Esophagus (tissue), 2 donors: ENCODE measurements around the gene NEU2. TPM values are rescaled to one million over a fixed set of nuclear protein-coding genes. Genes with fewer than 3 reads are reported as not detected.
A peak's percentile ranks its signal among the peaks of the same experiment; 100 is the strongest.
"Not testable (repeated sequence)": the region's sequence is repeated elsewhere in the genome, so short reads cannot be mapped to it uniquely, and the experiment has no call there.

Experiments used
- H3K27ac ChIP-seq, 2 donors: one replicate each; pipeline ENCODE4 v1.5.1; 2013; ENCODE audit warnings: low read depth in 2 of 2, mild to moderate bottlenecking in 2 of 2, inconsistent platforms in 1 of 2, low read length in 1 of 2, moderate library complexity in 1 of 2
- H3K27me3 ChIP-seq, 2 donors: one replicate each; pipeline ENCODE4 v1.6.1; 2013; ENCODE audit warnings: low read length in 2 of 2, control low read depth in 1 of 2, mild to moderate bottlenecking in 1 of 2; ENCODE audit not compliant: insufficient read depth in 2 of 2, control insufficient read depth in 1 of 2
- H3K36me3 ChIP-seq, 2 donors: one replicate each; pipeline ENCODE4 v1.6.1; 2013; ENCODE audit warnings: low read length in 1 of 2; ENCODE audit not compliant: control insufficient read depth in 2 of 2, insufficient read depth in 2 of 2
- H3K4me1 ChIP-seq, 2 donors: one replicate each; pipeline ENCODE4 v1.6.1; 2013; ENCODE audit warnings: low read length in 1 of 2; ENCODE audit not compliant: control insufficient read depth in 2 of 2, insufficient read depth in 2 of 2
- H3K4me3 ChIP-seq, 2 donors: one replicate each; pipeline ENCODE4 v1.5.1; 2013; ENCODE audit warnings: low read length in 2 of 2, mild to moderate bottlenecking in 2 of 2, low read depth in 1 of 2, moderate library complexity in 1 of 2
- H3K9me3 ChIP-seq, 2 donors: one replicate each; pipeline ENCODE4 v1.6.1; 2013; ENCODE audit warnings: mild to moderate bottlenecking in 2 of 2, low read depth in 1 of 2, low read length in 1 of 2, moderate library complexity in 1 of 2; ENCODE audit not compliant: control insufficient read depth in 2 of 2, insufficient read depth in 1 of 2
- WGBS, 2 donors: extraction: QIAGEN DNeasy Blood & Tissue Kit; methylation state at CpG; one replicate each; pipeline ENCODE4 v1.1.7; 2013; 5-methylcytosine and 5-hydroxymethylcytosine counted together
- polyA plus RNA-seq, 2 donors: library from polyadenylated mRNA; stranded (reverse); fragments of 200-250 nt; gene quantifications; one replicate each; pipeline ENCODE4 v1.2.3, GENCODE V29; 2013
- donor health status: healthy with polysubstance abuse.
- donor health status: Bipolar disorder and iron deficiency.

Gene NEU2
- polyA plus RNA-seq, 2 donors: not detected

DNA sequence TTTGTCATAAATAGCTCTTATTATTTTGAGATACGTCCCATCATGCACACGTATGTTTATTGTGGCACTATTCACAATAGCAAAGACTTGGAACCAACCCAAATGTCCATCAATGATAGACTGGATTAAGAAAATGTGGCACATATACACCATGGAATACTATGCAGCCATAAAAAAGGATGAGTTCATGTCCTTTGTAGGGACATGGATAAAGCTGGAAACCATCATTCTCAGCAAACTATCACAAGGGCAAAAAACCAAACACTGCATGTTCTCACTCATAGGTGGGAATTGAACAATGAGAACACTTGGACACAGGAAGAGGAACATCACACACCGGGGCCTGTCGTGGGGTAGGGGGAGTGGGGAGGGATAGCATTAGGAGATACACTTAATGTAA lies 12.9 kb upstream of the NEU2 start:
- H3K4me1 ChIP-seq, H3K27me3 ChIP-seq, H3K27ac ChIP-seq, H3K4me3 ChIP-seq, H3K36me3 ChIP-seq, H3K9me3 ChIP-seq: not testable (repeated sequence)
- 88 to 95% methylated on average over 4 of the region's 4 CpGs for WGBS, 2 donors

DNA sequence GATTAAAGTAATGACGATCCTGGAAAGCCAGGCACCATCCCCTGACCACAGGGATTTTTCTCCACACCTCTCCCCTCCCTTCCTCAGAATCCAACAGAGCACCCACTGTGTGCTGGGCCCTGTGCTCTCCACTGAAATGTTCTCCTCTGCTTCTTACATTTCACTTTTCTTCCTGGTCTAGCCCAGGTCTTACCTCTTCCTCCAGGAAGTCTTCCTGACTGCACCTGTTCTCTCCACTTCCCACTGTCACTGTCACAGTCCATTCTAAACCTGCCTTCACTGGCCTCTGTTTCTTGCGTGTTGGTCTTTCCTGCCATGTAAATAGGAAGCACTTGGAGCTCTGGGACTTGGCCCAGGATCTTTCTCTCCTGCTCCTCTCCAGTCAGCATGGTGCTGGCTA lies 12.0 kb upstream of the NEU2 start:
- Histone ChIP-seq H3K36me3 (no peaks in the 10 kb centered on the region), H3K9me3 (no peaks in the 10 kb centered on the region), H3K4me1 (peaks cover 0 to 9% of the 10 kb centered on the region in 2 donors), H3K27me3 (no peaks in the 10 kb centered on the region), H3K4me3 (no peak overlapping the region), H3K27ac (peak overlapping the region in 1 of 2 donors; percentile 66)
- 78 to 85% methylated on average over 2 of the region's 2 CpGs for WGBS, 2 donors

DNA sequence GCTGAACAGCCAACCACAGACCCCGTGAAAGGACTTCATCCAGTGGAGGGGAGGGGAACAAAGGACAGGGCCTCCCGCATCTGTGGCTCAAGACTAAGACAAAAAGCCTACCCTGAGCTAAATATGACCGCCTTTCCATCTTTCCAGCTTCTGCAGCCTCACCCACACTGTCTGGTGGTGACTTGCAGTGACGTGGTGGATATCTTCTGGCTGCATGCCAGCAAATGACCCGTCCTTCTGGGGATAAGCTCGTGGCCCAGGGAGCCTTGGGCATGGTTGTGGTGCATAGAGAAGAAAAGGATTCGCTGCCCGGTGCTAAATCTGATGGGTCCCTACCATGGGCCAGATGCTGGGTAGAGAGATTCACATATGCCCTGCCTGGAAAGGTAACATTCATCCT lies 10.7 kb upstream of the NEU2 start:
- 69 to 81% methylated on average over 8 of the region's 8 CpGs for WGBS, 2 donors
- H3K27me3 ChIP-seq: no peaks in the 10 kb centered on the region
- H3K9me3 ChIP-seq: no peaks in the 10 kb centered on the region
- H3K4me3 ChIP-seq: no peak overlapping the region
- H3K27ac ChIP-seq: peak overlapping the region in 1 of 2 donors; percentile 40
- H3K36me3 ChIP-seq: no peaks in the 10 kb centered on the region
- H3K4me1 ChIP-seq: peaks cover 0 to 9% of the 10 kb centered on the region in 2 donors

DNA sequence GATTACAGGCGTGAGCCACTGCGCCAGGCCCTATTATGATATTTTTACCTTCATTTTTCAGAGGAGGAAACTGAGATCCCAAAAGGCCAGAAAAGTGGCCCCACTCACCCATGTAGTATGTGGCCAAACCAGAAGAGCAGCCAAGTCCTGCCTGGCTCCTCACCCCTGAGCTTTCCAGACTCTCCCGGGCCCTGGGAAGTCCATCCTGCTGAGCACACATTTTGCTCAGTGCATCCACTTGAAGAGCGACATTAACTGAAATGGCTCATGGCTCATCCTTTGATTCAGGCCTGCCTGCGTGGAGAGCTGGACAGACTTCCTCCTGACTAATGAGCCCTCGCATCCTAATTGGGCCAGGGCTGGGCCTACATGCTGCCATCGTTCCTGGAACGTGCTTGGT lies 9.9 kb upstream of the NEU2 start:
- 76 to 87% methylated on average over 8 of the region's 8 CpGs for WGBS, 2 donors
- no peak overlapping the region for H3K4me3 ChIP-seq
- peaks cover 0 to 9% of the 10 kb centered on the region in 2 donors for H3K4me1 ChIP-seq
- no peaks in the 10 kb centered on the region for H3K9me3 ChIP-seq
- no peaks in the 10 kb centered on the region for H3K27me3 ChIP-seq
- H3K36me3 ChIP-seq: no peaks in the 10 kb centered on the region
- peak overlapping the region in 1 of 2 donors; percentile 44 for H3K27ac ChIP-seq

DNA sequence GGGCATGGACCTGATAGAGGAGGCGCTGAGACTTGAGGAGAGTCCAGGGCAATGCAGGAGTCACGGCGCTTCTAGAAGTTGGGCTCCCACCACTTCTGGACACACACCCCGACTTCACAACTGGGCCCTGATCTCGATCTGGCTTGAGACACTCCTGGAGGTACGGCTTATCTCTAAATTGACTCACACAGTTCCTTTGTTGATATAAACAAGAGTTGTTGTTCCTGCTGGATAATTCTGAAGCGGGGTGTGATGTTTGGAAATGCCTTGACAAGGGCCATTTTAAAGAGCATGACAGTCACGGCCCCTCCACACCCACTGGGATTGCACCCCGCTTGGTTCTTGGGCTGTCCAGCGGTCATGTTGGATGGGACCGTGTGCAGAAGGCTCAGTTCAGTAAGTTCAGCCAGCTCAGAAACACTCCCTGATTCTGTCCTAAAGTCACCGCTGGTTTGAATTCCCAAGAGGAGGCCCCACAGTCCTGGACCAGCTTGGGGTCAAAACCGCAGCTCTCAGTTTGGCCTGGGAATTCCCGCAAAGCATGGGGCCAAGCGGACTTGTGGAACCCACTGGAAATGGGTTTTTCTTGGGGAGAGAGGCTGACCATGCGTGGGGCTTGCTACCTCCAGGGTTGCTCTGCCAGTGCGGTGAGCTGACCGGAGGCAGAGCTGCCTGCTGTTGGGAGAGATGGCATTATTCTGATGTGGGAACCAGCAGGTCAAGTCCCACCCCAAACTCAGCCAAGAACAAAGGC lies 9.3 kb upstream of the NEU2 start:
- WGBS, 2 donors: 89 to 90% methylated on average over 18 of the region's 18 CpGs
- H3K4me3 ChIP-seq: no peak overlapping the region
- H3K36me3 ChIP-seq: no peaks in the 10 kb centered on the region
- H3K27ac ChIP-seq: peak overlapping the region in 1 of 2 donors; percentile 44
- no peaks in the 10 kb centered on the region for H3K27me3 ChIP-seq
- H3K9me3 ChIP-seq: no peaks in the 10 kb centered on the region
- peaks cover 0 to 9% of the 10 kb centered on the region in 2 donors for H3K4me1 ChIP-seq

DNA sequence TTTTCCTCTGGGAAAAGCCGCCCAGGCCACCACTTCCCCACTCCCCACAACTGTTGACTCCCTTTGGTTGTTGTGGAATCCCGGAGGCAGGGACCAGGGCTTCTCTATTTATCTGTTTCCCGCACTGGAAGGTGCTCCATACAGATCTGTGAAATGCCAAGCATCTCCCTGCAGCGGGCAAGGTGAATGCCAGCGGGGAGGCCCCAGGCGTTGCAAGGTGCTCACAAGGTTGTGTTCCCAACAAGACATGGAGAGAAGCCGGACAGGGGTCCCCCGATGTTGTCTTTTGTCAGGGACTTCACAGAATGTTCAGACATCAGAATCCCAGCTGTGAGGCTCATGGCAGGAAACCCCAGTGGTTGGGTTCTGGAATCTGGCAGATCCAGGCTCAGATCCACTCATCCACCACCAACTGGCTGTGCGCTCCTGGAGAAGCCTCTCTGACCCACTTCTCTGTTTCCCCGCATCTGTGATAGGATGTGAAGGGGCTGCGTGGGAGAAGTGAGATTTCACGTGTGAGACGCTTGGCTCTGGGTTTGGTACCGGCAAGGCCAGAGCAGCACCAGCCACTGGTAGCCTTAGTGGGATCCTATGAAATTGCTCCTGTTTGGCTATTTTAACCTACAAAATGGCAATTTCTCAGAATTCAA lies 8.6 kb upstream of the NEU2 start:
- 91 to 94% methylated on average over 14 of the region's 14 CpGs for WGBS, 2 donors
- Histone ChIP-seq H3K4me3 (no peak overlapping the region), H3K4me1 (peaks cover 0 to 9% of the 10 kb centered on the region in 2 donors), H3K36me3 (no peaks in the 10 kb centered on the region), H3K9me3 (no peaks in the 10 kb centered on the region), H3K27me3 (no peaks in the 10 kb centered on the region), H3K27ac (no peak overlapping the region)

DNA sequence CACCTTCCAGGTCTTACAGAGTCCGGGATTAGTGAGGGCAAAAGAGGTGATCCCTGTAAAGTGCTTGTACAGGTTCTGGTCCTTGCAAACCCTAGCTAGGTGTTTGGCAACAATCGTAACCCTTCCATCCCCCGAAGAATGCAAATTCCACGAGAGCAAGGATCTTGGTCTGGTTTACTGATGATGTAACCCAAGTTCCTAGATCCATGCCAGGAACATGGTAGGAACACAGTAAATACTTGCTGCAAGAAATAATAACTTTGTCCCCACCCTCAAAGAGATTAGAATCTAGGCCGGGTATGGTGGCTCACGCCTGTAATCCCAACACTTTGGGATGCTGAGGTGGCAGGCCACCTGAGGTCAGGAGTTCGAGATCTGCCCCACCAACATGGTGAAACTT lies 6.8 kb upstream of the NEU2 start:
- WGBS, 2 donors: 80 to 86% methylated on average over 7 of the region's 7 CpGs
- Histone ChIP-seq H3K27ac (no peak overlapping the region), H3K4me1 (peaks cover 0 to 6% of the 10 kb centered on the region in 2 donors), H3K27me3 (no peaks in the 10 kb centered on the region), H3K9me3 (no peaks in the 10 kb centered on the region), H3K36me3 (no peaks in the 10 kb centered on the region), H3K4me3 (no peak overlapping the region)

DNA sequence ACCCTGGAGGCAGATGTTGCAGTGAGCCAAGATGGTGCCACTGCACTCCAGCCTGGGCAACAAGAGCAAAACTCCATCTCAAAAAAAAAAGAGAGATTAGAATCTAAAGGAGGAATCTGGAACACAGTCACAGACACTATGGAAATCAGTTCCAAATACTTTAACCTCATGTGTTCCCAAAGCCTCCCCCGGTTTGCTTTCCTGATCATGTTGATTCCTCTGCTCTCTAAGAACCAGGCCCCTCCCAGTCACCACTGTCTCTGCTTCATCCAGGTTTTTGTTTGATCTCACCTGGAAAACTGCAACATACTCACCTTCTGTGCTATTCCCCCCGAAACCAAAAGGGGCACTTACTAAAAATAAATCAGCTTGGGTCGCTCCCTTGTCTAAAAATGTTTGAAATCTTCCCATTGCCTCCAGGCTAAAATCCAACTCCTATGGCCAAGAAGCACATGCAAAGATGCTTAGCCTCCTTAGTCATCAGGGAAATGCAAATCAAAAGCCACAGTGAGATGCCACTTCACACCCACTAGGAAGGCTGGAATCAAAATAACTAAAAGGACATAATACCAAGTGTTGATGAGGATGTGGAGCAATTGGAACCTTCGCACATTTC lies 6.2 kb upstream of the NEU2 start:
- 52 to 64% methylated on average over 4 of the region's 4 CpGs for WGBS, 2 donors
- Histone ChIP-seq H3K36me3 (no peaks in the 10 kb centered on the region), H3K27me3 (no peaks in the 10 kb centered on the region), H3K4me3 (no peak overlapping the region), H3K4me1 (peaks cover 0 to 6% of the 10 kb centered on the region in 2 donors), H3K27ac (no peak overlapping the region), H3K9me3 (no peaks in the 10 kb centered on the region)

DNA sequence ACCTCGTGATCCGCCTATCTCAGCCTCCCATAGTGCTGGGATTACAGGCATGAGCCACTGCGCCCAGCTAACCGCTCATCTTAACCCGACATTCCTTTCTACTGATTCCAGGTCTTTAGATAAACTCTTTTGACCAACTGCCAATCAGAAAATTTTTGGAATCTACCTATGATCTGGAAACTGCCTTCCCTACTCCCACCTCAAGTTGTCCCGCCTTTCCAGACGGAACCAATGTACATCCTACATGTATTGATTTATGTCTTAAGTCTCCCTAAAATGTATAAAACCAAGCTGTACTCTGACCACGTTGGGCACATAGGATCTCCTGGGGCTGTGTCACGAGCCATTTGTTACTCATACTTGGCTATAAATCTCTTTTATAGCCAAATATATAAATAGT lies 3.2 kb upstream of the NEU2 start:
- Histone ChIP-seq H3K4me1 (no peaks in the 10 kb centered on the region), H3K27ac (no peak overlapping the region), H3K9me3 (no peaks in the 10 kb centered on the region), H3K27me3 (no peaks in the 10 kb centered on the region), H3K4me3 (no peak overlapping the region), H3K36me3 (no peaks in the 10 kb centered on the region)
- WGBS, 2 donors: 89 to 90% methylated on average over 9 of the region's 9 CpGs
